ENCODE measurements around the gene LY6G5C. TPM values are rescaled to one million over a fixed set of nuclear protein-coding genes. Genes with fewer than 3 reads are reported as not detected.
A peak's percentile ranks its signal among the peaks of the same experiment; 100 is the strongest.

The LY6G5C gene
- total and polyA plus RNA-seq, 9 of the 15 experiments (the other 6 are each of a cell fraction or from before 2014, with no cell fraction given), result 0.10 to 0.67 (median 0.46) TPM; not detected in 4

DNA sequence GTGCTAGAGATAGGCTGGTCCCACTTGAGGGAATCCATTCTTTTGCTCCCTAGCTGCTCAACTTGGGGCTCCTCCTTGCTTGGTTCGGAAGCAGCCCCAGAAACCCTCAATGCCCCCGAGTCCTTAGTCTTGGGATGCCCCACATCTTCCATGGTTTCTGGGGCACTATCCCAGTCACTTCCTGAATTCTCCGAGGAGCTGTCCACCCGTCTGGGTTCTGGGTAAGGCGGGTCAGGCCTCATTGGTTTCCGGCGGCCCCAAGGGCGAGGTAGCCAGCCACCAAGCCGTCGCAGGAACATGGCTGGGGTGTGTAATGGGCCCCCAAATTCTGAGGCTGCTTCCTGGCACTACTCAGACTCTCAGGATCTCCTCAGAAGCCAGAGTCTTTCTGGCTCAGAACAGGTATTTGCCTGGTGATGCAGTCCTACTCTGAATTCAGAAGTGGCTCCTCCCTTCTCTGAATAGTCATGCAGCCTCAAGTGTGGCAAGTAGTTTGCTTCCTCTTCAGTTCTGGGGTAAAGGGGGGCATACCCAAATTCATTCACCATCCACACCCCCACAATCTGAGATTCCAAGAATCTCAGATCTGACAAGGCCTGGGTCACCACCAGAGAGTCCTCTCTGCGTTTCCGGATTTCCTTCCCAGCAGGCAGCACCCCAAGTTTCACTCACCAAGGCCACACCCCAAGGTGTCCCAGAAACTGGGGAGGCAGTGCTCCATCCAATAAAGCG, 21.1 kb downstream of the LY6G5C start (continued):
- TF ChIP-seq, protein P1, sequence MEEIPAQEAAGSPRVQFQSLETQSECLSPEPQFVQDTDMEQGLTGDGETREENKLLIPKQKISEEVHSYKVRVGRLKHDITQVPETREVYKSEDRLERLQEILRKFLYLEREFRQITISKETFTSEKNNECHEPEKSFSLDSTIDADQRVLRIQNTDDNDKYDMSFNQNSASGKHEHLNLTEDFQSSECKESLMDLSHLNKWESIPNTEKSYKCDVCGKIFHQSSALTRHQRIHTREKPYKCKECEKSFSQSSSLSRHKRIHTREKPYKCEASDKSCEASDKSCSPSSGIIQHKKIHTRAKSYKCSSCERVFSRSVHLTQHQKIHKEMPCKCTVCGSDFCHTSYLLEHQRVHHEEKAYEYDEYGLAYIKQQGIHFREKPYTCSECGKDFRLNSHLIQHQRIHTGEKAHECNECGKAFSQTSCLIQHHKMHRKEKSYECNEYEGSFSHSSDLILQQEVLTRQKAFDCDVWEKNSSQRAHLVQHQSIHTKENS (CRISPR knock-in tag; IDR thresholded peaks at IDR 0.05), result no peak
- TF ChIP-seq ZNF57 (CRISPR knock-in tag; IDR thresholded peaks at IDR 0.05) (peak; percentile 69), NFIX (CRISPR knock-in tag; IDR thresholded peaks at IDR 0.05; ENCODE audit: low read depth) (0 out of 2 replicates have a peak, but pooled peaks have one; percentile 26), ZNF311 (CRISPR knock-in tag; IDR thresholded peaks at IDR 0.05) (no peak), ZNF165 (CRISPR knock-in tag; IDR thresholded peaks at IDR 0.05; ENCODE audit: borderline replicate concordance) (peak; percentile 90), DMBX1 (CRISPR knock-in tag; IDR thresholded peaks at IDR 0.05; ENCODE audit: borderline replicate concordance) (peak; percentile 6; the same call in 1 of the 2 replicates), NR1H2 (CRISPR knock-in tag; IDR thresholded peaks at IDR 0.05) (peak; percentile 38), ZNF175 (CRISPR knock-in tag; IDR thresholded peaks at IDR 0.05; ENCODE audit: low read depth) (peak; percentile 43; the same call in 1 of the 2 replicates), TAL1 (IDR thresholded peaks at IDR 0.05) (no peak), SETDB1 (IDR thresholded peaks at IDR 0.05; ENCODE audit: low read length) (no peak), HCFC1 (IDR thresholded peaks at IDR 0.05; ENCODE audit: low read depth, low read length) (peak; percentile 22; the same call in 1 of the 2 replicates), SIN3A (IDR thresholded peaks at IDR 0.05; ENCODE audit: borderline replicate concordance in 2 of 2, control insufficient read depth in 1 of 2, low read depth in 2 of 2, low read length in 2 of 2) (peak; percentile 40 to 98; a peak in 3 of 4 replicates), MTF1 (CRISPR knock-in tag; IDR thresholded peaks at IDR 0.05; ENCODE audit: borderline replicate concordance) (0 out of 2 replicates have a peak, but pooled peaks have one; percentile 76)
- TF ChIP-seq, protein P2, sequence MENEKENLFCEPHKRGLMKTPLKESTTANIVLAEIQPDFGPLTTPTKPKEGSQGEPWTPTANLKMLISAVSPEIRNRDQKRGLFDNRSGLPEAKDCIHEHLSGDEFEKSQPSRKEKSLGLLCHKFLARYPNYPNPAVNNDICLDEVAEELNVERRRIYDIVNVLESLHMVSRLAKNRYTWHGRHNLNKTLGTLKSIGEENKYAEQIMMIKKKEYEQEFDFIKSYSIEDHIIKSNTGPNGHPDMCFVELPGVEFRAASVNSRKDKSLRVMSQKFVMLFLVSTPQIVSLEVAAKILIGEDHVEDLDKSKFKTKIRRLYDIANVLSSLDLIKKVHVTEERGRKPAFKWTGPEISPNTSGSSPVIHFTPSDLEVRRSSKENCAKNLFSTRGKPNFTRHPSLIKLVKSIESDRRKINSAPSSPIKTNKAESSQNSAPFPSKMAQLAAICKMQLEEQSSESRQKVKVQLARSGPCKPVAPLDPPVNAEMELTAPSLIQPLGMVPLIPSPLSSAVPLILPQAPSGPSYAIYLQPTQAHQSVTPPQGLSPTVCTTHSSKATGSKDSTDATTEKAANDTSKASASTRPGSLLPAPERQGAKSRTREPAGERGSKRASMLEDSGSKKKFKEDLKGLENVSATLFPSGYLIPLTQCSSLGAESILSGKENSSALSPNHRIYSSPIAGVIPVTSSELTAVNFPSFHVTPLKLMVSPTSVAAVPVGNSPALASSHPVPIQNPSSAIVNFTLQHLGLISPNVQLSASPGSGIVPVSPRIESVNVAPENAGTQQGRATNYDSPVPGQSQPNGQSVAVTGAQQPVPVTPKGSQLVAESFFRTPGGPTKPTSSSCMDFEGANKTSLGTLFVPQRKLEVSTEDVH (IDR thresholded peaks at IDR 0.05; ENCODE audit: low read depth, partially characterized antibody), result peak; percentile 31
- TF ChIP-seq, protein P3, sequence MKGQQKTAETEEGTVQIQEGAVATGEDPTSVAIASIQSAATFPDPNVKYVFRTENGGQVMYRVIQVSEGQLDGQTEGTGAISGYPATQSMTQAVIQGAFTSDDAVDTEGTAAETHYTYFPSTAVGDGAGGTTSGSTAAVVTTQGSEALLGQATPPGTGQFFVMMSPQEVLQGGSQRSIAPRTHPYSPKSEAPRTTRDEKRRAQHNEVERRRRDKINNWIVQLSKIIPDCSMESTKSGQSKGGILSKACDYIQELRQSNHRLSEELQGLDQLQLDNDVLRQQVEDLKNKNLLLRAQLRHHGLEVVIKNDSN (CRISPR knock-in tag; IDR thresholded peaks at IDR 0.05), result no peak
